ENCODE results near the gene VCX3B.
"Not testable (repeated sequence)": the region's sequence is repeated elsewhere in the genome, so short reads cannot be mapped to it uniquely, and the experiment has no call there.

GRCh38 chrX:8464530-8464929, at the start of gene VCX3B:
- TF ChIP-seq MYC, CTCF, MAX (IDR thresholded peaks at IDR 0.05; ENCODE audit: low read depth, low read length): not testable (repeated sequence)

All from NB4 (cell line).